HG03457 (cell line): ENCODE results near the gene ZBTB16.
"Not testable (repeated sequence)": the region's sequence is repeated elsewhere in the genome, so short reads cannot be mapped to it uniquely, and the experiment has no call there.

Source experiments
- ATAC-seq: cut with Tn5 transposase; IDR thresholded peaks from one replicate; pipeline ENCODE4 v1.9.1; 2021; ENCODE audit warnings: moderate number of reproducible peaks; ENCODE audit not compliant: unreplicated experiment

ZBTB16 gene

DNA sequence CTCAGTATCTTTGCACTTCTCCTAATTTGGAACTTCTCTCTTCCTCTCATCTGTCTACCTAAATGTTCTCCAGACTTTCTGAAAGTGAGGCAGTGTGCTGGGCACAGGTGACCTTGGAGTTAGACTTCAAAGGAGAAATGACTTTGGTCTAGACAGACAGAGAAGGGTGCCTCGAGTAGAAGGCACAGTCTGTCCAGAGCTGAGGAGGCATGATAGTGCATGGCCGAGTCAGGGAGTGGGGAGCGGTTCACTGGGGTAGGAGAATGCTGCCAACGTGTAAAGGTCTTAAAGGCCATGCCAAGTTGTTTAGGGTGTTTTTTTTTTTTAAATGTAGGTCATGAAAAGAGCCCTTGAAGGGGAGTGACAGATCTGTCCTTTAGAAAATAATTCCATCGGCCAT is 17.3 kb upstream of the ZBTB16 start:
- ATAC-seq = no peak

DNA sequence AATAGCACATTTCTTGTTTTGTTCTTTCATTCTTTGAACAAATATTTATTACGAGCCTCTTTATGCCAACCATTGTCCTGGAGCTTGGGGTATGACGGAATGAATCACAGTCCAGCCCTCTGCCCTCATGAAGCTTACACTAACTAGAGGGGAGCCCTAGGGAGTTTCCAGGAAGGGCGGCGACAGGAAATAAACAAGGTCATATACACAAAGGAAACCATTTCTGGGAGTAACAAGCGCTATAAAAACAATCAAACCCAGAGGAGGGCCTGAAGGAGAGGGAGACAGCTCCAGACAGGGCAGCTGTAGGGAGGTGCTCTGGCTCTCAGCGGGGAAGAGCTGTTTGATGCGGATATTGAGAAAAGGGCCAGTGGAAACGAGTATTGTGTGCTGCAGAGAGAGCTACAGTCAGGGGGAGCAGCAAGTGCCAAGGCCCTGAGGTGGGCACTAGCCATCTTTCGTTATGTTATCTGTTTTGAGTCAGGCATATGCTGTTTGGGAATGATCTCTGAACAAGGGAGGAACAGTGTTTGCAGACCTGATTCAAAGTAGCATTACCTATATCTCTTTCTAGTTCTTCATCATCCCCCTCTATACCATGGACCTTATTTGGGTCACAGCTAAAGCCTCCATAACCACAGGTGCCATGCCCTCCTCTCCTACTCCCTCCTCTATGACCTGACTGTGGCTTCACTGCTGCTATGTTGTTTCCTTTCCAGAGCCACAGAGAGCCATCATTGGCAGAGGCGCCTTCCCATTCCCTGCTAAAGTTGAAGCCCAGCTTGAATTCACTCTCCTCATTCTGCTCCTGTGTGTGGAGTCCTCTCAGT is 15.3 kb upstream of the ZBTB16 start:
- no peak for ATAC-seq

DNA sequence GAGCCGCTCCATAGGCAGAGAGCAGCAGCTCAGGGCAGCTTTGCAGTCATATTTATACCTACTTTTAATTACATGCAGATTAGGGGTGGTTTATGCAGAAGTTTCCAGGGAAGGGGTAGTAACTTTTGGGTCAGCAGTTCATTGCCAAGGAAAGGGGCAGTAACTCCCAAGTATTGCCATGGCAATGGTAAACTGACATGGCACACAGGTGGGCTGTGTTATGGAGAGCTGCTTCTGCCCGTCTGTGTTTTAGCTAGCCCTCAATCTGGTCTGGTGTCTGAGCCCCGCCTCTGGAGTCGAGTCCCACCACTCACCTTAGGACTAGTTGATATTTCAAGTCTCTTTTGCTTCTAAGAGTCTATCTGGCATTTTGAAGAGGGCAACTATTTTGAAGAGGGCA is 12.2 kb upstream of the ZBTB16 start:
- ATAC-seq = no peak

DNA sequence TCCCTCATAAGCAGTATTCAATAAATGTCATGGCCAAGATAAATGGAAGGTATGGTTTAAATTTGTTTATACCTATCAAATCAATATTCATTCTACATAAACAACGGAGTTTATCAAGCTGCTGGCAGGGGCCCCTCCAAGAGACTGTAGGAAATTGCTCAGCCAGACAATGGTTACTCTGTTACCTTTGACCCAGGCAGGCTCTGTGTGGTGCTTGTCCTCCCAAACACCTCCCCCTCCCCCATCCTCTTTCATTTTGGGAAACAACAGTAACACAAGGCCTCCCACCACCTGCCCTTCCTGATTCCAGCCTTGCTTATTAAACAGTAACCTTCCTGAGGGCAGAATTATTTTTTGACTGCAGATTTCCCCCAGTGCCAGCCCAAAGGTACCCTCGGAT is 10.5 kb upstream of the ZBTB16 start:
- no peak for ATAC-seq

DNA sequence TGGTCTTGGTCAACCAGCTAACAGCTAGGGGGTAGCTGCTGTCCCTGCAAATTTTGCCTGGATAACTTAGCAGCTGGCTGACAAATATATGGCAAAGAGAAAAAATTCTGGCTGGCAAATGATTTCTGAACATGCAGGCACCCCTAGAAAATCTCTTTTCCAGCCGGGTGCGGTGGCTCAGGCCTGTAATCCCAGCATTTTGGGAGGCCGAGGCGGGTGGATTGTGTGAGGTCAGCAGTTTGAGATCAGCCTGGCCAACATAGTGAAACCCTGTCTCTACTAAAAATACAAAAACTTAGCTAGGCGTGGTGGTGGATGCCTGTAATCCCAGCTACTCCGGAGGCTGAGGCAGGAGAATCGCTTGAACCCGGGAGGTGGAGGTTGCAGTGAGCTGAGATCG is 9.7 kb upstream of the ZBTB16 start:
- not testable (repeated sequence) for ATAC-seq

DNA sequence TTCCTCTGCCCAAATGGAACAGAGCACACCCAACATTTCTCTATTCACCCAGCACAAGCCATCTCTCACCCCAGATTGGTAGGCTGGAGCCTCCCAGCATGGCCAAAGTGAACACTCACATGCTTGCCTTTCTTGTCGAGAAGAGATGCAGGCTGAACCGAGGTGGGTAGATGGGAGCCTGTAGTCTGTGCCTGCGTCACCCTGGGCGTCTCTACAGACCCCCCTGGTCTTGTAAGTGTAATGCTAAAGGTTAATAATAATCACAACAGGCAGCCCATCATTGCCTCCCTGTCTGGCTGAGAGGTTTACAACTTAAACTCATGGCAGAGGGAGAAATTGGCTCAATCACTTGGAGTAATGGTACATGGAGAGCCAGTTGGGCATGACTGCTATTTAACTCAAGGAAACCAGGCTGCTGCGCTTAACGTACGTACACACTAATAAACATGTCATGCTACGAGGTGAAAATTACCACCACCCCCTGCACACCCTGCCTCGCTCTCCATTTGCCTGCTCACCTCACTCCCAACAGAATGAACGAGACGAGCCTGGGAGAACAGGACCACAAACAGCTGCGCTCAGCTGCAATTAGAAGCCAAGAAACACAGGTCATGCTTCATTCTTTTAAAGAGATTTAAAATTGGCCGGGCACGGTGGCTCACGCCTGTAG is 9.1 kb upstream of the ZBTB16 start:
- ATAC-seq = no peak

DNA sequence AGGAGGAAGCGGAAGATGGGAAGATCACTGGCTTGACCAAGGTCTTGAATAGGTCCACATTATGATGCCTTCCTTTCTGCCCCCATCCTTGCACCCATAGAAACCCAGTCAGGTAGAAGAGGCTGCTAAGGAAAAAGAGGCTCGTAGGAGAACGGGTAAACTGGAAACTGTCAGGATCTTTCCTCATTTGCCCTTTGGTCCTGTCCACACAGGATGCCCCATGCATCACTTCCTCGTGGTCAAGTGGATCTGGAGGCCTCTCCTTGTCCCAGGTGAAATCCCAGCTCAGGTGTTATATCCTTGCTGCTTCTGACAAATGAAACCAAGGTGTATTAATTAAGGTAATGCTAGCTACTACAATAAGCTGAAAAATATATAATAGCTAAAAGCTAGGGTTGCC is 8.0 kb upstream of the ZBTB16 start:
- no peak for ATAC-seq

DNA sequence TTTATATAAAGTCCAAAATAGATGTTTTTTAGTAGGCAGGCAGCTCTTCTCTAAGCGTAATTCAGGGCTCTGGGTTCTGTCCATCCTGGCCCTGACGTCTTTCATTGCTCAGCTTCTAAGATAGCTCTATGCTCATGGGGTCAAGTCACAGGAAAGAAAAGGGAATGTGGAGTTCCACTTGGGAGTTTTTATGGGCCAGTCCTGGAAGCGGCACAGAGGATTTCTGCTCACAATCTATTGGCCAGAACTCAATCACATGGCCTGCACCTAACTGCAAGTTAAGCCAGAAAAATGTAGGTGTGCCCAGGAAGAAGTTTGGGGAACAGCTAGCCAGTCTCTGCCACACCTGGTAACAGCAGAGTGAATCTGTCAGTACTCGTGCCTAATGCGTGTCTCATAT is 7.4 kb upstream of the ZBTB16 start:
- no peak for ATAC-seq

DNA sequence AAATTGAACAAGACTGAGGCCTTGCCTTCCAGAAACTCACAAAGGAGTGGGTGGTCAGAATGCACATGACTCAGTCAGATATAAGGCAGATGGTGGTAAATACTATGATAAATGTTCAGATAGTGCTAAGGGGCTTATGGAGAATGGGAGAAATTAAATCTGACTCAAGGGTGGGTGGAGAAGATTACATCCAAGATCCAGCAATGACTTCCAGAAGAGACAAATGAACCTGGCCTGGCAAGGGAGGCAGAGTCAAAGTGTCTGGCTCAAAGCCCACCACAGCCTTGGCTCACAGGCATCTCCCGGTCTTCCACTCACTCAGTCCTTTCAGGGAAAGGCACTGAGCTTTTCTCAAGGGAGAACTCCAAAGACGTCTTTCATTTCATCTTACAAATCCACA is 6.1 kb upstream of the ZBTB16 start:
- ATAC-seq = no peak

DNA sequence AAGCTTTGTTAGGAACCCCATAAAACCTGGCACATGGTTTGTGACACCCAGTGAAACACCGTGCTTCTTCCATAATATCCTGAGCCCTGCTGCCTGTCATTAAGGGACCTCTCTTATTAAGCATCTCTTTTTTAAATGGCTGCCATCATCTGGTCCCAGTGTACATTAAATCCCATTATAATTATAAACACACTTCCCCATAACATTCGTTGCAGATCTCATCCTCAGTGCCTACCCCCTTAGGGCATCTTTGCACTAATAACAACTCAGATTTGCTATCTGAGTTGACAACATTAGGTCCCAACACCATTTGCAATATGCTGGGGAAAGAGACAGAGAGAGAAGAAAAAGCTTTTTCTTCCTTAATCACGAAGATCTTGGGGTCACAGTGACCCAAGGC is 4.7 kb upstream of the ZBTB16 start:
- ATAC-seq = no peak

DNA sequence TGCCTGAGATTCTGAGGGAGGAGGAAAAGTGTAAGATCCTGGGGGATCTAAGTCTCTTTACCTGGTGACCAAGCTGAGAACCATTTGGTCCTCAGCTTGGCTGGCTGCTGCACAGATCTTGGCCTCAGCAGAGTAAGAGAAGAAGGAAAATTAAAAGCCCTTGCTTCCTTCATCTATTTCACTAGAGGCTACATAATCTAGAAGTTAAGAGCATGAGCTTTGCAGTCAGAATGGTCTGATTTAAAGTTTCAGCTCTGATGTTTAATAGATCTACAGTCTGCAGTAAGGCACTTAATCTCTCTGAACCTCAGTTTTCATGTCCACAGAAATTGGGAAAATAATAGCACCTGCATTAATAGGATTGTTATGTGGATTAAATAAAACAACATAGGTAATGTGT is 3.1 kb upstream of the ZBTB16 start:
- ATAC-seq = no peak

DNA sequence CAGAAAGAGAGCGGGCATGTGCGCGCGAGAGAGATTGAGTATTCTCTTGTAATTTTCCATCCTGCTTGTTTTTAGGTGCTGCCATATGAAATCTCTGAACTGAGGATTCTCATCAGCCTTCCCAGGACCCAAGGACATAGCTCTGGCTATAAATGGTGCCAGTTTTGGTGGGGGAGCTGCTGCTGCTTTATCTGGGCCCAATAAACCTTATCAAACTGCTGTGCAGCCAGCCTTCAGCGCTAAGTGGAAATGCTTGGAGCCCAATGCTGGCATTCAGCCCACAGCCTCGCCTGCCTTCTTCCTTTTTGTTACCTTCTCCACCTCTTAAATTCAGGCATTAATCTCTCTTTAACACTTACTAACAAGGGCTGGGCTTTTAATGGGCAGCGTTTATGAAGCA is 2.4 kb upstream of the ZBTB16 start:
- no peak for ATAC-seq

DNA sequence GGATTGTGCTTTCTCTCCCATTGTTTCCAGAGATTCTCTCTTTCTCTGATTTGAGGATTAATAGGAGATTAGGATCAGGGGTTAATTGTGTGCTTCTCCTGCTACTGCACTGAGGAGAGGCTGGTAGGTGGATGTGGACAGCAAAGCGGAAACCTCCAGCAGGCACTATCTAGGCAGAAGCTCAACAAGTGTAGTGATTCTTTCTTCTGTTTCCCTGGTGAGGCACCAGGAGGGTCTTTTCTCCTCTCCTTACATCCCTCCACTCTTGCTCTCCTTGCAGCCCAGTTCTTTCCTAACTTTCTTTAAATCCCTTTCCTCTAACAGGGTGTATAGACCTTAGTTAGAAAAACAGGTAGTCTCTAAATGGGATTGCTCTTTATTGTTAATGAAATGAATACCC is 1.9 kb upstream of the ZBTB16 start:
- no peak for ATAC-seq

DNA sequence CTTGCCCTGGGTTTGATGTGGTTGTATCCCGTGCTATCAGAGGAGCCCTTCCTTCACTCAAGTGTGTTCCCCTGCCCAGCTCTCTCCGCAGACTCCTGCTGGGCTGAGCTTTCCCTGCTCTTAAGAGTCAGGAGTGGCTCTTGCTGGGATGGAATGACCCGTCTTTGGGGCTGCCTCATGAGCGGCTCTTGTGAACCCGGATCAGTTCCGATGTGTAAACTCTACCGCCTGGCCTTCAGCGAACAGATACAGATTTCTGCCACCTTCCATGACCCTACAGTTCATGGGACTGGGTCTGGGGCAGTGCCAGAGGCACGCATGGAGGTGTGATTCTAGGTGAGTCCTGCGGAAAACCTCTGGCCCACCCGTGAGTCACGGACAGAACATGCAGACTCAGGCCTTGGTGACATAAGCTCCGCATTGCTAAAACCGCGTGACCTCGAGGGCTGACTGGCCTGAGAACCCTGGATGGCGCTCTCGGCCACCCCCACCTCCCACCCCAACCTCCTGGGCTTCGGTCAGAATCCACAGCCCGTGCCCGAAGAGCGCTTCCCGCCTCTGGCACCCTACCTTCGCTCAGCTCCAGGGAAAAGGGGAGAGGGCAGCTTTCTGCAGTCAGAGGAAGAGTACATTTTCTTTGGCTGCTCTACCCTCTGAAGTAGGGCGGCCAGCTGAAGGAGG is 1.3 kb upstream of the ZBTB16 start:
- no peak for ATAC-seq

DNA sequence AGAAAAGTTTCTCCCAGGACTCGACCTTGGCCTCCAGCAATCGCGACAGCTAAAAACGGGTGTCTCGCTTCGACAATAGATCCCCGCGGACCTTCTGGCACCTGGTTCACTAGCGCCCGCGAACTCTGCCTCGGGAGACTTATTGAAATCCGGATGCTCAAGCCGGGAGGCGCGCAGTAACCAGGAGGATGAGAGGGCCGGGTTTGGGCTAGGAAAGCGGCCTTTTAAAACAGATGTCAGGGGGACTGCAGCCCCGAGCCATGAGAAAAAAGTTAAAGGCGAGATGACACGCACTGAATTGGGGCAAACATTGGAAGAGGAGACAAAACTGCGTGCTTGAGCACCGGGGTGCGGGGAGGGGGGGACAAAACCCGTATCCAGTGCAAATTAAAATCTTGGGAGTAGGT is 637 bp upstream of the ZBTB16 start:
- ATAC-seq = no peak

DNA sequence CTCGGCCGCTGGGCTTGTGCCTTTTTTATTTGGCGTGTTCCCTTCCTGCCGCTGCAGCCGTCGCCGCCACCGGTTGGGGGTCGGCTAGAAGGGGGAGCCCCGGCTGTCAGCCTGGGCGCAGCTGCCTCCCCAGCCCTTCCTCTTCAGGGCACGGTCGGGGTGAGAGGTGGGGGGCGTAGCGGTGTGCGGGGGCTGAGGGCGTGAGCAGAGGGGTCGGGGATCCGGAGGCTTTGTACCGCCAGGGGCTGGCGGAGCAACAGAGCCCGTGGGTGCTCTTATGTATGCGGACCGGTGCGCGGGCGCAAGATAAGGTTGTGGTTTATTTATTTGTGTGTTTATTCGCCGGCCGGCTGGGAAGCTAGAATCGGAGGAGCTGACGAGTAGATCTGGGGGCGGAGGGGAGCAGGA is 477 bp downstream of the ZBTB16 start:
- no peak for ATAC-seq

DNA sequence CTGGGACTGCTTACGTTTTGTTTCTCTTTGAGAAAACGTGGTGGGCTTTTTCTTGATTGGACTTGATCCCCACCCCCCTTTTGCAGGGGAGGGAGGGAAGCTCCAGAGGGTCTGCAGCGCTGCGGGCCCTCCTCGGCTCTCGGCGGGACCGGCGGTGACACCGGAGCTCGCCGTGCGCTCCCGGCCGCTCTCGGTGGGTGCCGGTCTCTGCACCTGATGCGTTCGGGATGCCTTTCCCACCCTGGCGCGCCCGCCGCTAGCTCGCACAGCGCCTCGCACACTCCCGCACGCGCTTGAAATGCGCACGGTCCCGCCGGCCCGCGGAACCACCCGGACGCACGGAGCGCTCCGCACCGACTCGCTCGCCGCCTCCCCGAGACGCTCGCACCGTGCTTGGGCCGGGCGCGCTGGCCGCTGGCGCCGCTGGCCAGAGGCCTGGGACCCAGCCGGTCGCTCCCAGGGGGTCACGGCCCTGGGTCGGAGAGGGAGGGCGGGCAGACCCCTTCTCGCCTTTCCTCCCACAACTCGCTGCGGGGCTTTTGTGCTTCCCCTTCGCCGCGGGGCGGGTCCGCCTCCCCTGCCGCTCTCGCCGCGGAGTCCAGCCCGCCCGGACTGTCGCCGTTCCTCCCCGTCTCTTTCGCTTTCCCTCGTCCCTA is 1.0 kb downstream of the ZBTB16 start:
- ATAC-seq = no peak

DNA sequence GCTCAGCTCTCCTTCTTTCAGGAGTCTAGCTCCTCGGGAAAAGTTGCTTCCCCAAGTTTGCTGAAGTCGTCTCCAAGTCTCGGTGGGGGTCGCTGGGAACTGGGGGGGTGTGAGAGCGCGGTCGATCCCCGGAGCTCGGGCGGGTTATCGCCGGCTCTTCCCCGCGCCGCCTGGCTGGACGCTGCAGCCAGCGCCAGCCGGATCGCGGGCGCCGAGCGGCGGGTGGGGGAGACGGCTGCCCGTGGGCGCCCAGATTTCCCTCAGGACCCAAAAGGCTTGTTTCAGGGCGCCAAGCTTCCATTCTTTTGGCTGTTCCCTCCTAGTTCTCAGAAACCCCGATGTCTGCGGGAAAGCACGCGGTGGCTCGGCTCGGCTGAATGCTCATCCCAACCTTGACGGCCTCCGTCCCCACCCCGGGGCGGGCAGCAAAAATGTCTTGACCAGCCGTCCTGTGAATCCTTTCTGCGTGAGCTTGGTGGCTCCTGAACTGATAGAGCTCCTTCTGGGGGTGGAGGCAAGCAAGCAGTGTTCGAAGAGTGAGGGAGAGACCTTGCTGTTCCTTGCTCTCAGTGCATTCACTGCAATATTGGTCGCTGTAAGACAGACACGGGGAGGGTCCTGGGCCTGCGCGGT is 1.7 kb downstream of the ZBTB16 start:
- ATAC-seq = no peak

DNA sequence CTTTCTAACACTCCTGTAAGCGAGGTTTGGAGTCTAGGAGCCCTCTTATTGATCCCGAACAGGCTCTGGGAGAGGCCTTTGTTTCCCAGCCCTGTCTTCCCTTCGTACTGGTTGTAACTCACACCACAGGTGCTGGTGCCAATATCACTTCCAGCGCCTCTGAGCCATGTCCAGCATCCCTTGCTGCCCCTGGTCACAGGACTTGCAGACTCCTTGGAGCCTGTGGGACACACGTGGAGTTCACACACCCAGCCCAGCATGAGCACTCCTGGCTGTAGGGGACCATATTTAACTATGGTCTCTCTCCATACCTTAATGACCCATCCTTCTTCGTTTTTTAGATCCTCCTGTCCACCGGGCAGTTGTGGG is 2.2 kb downstream of the ZBTB16 start:
- ATAC-seq = no peak

DNA sequence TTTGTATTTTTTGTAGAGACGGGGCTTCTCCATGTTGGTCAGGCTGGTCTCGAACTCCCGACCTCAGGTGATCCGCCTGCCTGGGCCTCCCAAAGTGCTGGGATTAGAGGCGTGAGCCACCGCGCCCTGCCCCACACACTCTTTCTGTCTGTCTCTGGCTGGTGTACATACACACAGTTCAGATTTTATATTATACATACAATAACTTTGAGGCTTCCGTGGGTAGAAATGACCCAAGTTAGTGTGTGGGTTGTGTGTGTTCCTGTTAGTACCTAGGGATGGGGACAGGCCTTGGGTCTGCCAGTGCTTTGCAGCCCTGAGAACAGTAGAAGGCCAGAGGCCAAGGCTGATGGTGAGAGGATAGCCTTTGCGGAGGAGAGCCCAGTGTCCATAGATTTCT is 2.8 kb downstream of the ZBTB16 start:
- no peak for ATAC-seq

DNA sequence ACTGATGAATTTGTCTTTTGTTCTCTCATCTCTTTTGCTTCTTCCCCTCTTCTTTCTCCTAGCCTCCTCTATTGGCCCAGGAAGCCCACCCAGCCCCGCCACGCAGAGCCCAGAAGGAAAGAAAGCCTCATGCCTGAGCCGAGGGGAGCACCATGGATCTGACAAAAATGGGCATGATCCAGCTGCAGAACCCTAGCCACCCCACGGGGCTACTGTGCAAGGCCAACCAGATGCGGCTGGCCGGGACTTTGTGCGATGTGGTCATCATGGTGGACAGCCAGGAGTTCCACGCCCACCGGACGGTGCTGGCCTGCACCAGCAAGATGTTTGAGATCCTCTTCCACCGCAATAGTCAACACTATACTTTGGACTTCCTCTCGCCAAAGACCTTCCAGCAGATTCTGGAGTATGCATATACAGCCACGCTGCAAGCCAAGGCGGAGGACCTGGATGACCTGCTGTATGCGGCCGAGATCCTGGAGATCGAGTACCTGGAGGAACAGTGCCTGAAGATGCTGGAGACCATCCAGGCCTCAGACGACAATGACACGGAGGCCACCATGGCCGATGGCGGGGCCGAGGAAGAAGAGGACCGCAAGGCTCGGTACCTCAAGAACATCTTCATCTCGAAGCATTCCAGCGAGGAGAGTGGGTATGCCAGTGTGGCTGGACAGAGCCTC is 3.8 kb downstream of the ZBTB16 start:
- ATAC-seq = no peak
